Astrocyte of the hippocampus (primary cell): ENCODE data around the gene CDH2.

Experiments
- DNase-seq: peaks from one replicate; pipeline ENCODE4 v3.0.0; 2011; ENCODE audit warnings: low read depth, low spot score

Gene CDH2

DNA sequence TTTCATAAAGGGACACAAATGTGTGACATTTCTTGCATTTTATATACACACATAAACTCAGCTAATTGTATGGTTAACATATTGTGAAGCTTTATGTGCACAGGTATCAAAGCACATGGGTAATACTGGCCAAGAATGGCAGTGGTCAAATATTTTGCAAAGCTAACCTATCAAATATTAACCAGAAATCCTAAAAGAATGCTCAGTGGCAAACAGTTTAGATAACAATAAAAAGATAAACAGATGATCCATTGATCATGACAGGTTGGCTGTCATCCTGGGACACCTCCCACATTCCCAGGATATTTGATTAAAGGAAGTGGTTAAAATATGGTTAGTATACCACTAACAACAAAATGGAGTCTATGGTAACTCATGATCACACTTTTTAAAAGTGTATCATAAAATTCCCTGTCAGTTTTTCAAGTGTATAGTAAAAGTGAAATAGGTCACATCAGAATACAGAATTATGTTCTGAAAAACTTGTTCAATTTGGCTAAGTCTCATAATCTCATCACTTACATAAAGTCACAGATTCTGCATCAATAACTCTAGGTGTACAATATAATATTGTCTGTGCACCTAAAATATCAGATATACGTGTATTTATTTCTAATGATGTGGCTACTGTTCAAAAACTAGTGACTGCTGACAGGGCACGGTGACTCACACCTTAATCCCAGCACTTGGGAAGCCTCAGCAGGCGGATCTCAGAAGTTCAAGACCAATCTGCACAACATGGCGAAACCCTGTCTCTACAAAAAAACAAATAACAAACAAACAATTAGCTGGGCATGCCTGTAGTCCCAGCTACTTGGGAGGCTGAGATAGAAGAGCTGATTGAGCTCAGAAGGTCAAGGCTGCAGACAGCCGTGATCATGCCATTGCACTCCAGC, 48.9 kb downstream of the CDH2 start:
- DNase-seq = peak; percentile 46

DNA sequence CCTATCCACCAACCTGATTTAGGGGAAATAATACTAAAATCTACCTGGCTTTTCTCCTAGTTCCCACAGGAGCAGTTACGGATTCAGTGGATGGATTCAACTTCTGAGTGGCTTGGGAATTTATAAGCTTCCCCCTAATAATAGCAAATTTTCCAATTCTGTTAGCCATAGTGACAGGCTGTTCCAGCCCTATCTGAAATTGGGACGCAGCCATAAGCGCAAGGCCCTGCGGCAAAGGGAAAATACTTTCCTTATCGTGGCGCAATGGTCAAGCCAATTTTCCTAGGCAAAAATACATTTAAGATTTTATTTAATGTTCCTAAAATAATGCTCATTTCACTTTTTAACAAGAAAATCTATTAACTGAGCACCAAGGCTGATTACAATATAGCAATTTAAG, 49.7 kb downstream of the CDH2 start:
- DNase-seq = no peak

DNA sequence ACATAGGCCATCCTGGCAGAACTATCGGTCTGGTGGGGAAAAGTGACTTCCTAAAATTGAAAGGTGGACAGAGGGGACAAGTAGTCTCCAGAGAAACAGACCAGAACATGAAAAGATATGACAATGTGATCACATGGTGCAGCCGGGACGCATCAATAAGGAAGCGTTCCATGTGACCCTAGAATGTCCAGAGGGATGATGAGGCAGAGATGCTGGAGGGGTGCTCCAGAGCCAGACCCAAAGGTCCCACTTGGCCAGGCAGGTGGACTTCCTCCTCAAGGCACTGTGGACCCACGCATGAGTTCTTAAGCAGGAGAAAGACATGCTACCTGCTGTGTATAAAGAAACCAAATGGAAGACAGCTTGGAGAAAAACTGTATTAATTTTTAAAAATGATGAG, 50.2 kb downstream of the CDH2 start:
- DNase-seq = no peak

DNA sequence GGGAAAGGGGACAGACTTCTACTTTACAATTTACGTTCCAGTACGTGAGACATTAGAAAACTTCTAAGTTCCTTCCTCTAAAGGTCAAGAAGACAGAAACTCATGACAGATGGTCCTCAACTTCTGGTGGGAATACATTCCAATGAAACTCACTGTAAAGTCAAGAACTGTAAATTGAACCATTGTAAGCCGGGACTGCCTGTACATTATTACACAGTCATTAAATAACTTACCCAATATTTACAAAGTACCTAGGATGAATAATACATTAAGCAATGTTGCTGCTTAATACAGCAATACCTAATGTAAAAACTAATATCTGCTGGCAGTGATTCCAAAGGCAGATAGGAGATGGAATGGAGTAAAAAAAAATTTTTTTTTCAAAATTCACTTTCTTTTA, 51.9 kb downstream of the CDH2 start:
- DNase-seq = no peak

DNA sequence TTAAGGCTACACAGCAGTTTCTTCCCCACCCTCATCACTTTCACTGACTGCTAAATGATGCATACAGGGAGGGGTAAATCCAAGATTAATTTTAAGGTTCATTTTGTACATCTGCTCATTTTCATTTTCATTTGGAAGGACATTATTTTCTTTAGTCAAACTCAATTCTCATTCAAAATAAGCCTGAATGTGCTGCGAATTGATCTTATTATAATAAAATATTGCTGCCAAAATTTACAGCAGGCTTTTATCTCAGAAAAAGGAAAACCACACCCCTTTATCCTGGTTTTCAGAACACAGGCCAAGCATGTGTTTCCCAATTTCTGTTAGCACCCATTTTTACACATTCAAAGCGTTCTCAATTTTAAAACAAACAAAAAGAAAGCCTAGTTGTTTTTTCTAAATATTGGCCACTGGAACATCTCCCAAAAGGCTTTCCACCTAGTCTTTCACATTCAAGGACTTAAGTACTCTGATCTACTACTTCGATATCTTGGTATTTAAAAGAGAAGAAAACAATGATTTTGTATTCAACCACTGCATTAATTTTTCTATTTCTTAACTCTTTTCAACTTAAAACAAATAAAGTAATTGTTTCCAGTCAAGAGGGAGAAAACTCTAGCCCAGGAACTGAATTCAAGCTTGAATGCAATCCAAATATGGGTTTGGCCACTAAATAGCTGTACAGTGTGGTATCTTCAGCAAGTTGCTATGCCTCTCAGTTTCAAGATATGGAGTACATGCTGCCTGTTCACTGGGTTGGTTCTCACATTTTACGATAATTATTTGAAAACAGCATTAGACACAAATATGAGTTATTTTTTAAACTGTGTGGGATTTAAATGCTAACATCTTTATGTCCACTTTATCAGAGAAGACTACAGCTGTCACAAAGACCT, 52.5 kb downstream of the CDH2 start:
- DNase-seq = peak; percentile 57

DNA sequence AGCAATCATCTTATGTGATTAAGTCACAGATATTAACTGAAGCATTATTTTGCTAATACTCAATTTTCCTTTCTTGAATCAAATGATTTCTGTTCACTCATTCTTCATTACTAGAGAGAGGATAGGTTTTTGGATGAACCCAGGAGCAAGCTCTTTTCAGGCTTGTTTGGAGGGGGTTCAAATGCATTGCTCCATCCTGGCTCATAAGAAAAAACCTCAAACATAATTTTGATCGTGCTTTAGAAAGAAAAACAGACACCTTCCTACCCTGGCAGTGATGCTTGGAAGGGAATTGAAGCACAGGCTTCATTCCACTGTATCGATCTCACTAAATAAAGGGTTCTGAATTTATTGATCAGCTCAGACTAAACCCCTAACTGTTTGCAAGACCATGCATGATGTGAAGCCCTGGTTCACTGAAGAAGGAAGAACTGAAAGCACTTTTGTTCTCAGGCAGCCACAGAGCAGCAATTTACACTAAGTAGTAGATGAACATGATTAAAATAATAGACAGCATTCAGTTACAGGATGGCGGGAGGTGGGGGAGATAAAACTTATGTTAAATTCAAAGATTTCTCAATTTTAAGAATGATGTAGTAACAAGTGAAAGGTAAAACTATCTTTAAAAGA, 53.4 kb downstream of the CDH2 start:
- no peak for DNase-seq

DNA sequence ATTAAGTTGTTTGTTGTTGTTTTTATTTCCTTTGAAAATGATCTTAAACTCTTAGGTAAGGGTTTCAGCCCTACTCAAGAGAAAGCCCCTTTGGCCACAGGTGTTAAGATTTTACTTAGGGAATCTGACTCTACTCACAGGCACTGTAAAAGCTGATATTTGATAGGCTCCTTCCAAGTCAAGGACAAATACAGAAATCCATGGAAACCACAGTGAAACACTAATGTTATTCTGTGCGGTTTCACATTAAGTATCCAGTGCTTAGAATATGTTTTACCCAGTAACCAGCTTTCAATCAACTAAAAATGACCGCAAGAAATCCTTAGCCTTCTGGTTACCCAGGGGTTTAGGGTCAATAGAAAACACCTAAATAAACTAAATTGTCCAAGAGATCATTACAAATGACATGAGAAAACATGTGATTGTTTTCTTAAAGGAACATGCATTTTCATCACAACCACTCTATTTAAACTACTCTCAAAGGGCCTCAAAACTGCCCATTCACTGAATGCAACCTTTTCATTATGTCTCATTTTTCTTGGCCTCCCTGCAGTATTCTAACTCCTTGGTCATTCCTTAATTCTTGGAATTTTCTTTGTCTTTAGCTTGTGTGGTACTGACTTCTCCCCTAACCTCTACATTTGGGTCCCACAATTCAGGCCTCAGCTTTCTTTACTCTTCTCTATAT, 56.0 kb downstream of the CDH2 start:
- DNase-seq = no peak

DNA sequence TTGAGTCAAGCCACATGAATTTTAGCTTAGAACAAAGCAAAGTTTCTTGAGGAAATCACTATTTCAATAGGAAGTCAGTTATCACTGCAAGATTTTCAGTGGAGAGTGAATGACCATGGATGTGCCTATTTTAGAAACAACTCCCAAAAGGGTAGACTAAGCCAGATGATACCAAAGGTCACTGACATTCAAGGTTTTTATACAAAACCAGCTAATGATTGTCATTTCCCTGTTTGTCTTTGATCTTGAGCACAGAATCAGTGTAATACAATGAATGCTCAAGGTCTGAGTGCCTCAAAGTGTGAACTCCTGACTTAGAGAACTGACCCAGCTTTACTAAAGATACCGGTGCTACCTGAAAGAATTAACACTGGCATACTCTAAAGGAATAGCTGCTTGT, 60.5 kb downstream of the CDH2 start:
- no peak for DNase-seq

DNA sequence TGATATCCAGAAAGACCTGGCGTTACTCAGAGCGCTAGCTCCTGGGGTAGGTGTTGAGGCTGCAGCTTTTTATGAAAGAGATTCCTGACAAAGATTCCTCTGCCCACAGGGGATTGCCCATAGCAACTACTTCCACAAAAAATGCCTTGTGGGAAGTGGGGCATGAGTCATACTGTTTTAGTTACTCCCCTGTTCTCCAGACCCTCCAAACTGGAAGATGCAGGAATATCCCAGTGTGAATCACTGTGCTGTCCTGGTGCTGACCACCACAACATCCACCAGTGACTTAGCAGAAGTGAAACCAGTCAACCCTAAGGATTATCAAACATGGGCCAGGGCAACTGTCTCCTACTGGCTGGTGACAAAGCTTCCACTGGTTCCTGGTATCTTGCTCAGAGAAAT, 61.8 kb downstream of the CDH2 start:
- peak; percentile 95 for DNase-seq

DNA sequence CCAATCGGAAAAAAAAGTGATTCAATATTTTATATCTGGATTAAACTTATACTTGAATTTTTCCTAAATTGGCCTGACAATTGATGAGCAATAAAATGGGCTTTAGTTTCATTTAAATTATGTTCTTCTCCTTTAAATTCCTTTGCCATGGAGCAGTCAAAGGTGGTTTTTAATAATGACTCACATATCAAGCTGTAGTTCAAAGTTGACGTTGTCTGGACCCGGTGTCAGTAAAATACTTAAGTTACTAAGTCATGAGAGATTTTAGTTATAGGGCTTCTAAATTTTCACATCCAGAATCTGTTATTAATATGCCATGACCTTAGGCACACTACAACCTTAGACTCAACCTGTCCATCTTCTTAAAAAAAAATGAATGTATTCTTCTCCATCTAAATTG, 62.5 kb downstream of the CDH2 start:
- DNase-seq = peak; percentile 65

DNA sequence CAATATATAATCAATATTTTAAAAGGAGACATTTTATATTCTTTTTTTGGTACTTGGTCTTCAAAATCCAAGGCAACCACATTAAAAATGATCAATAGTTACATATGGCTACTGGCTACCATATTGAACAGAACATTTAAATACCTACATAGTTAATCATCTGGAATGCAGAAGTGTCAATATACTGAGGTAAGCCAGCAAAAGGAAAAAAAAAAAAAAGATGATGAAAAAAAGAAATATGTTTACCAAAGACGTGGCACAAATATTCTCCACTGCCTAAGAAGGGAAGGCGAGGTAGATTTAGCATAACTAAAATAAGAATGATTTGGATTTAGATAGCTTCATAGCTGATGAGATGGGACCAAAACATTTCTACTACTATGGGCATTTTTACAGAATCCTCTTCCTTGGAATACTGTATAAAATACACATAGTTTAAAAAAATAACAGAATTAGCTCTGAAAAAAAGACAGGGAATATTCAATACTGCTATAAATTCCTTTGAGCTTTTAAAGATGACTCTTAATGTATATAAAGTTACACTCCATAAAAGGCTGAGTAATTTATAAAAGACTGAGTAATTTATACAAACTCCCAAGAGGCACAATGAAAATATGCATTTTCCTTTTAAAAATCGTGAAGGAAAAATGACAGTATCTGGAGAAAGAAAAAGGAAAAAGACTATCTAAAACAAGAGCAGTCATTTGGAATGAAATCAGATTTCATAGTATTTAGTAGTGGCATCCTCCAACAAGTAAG, 63.5 kb downstream of the CDH2 start:
- DNase-seq = no peak

DNA sequence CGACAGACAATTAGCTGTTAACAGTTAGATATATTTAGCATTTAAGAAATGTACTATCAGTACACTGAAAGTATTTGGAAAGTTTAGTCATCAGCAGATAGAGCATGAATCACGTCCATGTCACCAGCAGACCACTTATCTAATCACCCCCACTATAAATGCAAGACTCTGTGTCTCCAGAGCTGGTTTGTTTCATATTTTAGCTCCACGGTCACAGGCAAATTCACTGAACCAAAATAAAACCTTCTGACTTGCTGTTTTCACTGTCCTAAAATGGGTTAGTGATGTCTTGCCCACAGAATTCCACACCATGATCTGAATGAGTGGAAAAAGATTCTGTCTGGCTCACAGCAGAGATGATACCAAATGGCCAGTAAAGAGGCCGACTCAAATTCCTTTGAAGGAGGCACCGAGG, 64.9 kb downstream of the CDH2 start:
- peak; percentile 69 for DNase-seq

DNA sequence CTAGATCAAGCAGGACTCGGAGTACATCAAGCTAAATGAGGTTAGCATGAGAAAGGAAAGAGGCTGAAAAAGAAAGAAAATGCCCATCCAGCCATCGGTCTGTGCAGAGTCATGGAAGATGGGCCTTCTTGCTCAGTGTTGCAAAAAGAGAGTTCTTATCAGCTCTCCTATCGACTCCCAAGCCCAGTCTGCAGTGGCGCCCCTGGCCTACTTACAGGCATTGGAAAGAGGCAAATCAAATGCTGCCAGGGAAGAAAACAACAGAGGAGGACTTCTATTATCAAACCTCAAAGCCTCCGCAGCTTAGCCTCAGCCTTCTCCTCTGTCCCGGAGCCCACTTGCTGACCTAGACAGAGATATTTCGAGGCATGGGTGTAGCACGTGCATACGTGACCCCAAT, 66.0 kb downstream of the CDH2 start:
- no peak for DNase-seq

DNA sequence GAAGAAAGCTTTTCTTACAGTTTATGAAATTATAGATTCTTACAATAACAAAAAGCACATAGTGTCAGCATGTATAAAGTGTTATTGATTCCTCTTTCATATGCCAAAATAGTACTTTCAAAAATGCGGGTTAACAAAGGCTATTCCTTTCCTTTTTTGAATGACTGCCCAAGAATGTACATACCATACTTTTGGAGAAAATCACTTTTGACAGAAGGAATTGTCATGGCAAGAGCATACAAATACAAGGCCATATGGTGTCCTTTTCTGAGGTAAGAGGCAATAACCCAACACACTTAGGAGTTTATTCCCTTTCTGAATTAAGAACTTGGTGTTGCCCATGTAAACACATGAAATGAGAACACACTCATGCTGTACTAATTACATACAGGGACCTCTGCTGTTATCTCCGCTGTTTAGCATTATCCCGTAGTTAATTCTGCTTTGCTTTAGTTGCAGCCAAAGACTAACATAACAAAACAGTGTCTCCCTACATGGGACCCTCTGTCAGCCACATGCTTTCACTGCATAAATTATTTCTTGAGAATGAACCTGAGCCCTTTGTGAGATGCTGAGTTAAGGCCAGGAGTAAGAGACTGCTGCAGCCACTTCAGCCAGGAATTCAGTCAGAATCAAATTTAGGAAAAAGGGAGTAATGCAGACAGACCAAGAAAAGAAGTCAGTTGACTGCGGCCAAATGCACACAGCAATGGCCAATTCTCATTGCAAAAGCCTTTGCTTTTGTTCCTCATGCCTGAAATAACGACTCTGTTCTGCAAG, 67.0 kb downstream of the CDH2 start:
- DNase-seq = peak; percentile 32

DNA sequence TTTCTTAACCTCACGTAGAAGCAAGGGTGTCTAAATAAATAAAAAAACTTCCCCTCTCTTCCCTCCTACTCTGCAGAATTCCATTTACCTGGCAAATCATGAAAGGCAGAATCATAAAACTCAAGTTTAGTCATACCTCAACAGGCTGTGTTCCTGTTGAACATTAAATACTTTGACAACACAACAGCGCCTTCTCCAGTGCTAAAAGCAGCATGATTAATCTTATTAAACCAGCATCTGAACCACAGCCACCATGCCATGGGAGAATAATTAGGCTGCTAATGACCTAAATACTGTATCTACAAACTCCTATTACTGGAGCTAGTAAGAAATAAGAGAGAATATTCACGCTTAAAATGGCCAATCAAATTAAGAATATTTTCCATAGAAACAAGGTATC, 68.1 kb downstream of the CDH2 start:
- peak; percentile 56 for DNase-seq

DNA sequence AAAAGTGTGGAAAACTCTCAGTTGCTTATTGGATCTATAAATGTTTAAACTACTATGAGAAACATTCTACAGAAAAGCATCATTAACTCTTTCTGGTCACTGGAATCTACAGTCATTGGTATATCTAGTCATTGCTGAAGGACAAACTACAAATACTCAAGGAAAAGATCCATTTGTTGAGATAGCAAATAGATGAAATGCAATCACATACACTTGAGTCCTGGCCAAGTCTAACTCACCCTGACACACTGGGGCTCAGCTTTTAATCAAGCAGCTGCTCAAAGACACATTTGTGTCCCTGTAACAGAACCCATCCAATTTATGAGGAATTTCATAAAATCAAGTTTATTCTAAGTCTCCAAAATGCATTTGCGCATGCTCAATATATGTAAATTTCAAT, 68.7 kb downstream of the CDH2 start:
- DNase-seq = no peak

DNA sequence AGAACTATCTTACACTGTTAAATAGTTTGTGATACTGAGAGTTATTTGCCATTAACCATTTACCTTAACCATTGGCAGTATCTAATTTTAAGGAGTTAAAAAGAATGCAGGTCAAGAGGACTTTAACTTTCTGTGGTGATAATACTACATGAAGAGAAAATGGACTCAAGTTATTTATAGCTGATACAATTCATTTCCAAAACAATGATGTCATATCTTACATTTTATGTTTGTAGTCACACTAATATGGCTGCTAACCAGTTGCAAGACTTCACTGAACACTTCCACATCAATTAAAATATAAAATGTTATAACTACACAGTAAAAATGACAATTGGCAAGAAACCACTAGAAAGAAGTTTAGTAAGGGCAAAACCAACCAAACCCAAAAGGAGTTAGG, 77.7 kb downstream of the CDH2 start:
- no peak for DNase-seq

DNA sequence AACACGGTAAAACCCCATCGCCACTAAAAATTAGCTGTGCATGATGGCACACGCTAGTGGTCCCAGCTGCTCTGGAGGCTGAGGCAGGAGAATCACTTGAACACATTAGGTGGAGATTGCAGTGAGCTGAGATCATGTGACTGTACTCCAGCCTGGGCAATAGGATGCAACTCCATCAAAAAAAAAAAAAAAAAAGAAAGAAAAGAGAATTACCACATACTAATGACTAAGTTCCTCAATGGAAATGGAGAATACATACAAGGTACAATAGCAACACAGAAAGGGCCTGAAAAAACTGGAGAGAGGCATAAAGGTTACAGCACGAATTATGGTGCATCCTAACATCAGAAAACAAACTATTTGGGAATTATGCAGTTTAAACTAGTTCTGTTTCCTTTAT, 81.3 kb downstream of the CDH2 start:
- DNase-seq = no peak

DNA sequence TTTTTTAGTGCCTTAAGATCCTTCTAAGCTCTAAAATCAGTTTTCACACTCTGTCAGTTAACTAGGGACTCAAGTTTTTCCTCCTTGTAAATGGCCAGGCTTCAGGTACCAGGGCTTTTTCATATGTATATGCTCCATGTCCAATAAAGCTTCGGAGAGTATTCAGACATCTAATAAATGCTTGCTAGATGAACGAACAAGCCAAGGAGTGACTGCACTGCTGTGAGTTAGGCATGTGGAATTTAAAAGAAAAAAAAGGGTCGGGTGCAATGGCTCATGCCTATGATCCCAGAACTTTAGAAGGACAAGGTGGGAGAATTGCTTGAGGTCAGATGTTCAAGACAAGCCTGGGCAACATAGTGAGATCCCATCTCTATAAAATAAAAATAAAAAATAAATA, 81.9 kb downstream of the CDH2 start:
- peak; percentile 59 for DNase-seq

DNA sequence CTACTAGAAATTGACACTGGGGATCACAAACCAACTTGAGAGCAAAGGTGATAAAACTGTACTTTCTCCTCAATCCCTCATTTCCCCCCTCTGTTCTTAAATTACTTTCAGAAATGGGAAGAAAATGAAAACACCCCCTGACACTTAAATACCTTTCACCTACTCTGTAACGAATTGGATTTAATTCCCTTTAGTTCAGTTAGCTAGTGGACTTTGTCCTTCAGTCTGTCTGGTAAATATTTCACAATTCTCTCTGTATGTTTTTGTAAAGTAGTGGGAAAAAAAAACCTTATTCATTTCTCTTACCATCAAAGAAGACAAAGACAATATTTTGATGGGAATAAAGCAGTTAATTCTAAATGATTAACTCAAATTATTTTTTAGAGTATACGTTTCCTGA, 85.7 kb downstream of the CDH2 start:
- DNase-seq = no peak
